GM21526 (cell line): ENCODE data around the gene DDX51.

Source experiments
- ATAC-seq: cut with Tn5 transposase; IDR thresholded peaks from one replicate; pipeline ENCODE4 v1.9.1; 2021; ENCODE audit warnings: moderate library complexity; ENCODE audit not compliant: unreplicated experiment, low FRiP score

Gene DDX51

GRCh38 chr12:132180648-132181546 lies 36.8 kb upstream of the DDX51 start:
- ATAC-seq: no peak

GRCh38 chr12:132179431-132180362 lies 35.6 kb upstream of the DDX51 start:
- ATAC-seq: no peak

DNA sequence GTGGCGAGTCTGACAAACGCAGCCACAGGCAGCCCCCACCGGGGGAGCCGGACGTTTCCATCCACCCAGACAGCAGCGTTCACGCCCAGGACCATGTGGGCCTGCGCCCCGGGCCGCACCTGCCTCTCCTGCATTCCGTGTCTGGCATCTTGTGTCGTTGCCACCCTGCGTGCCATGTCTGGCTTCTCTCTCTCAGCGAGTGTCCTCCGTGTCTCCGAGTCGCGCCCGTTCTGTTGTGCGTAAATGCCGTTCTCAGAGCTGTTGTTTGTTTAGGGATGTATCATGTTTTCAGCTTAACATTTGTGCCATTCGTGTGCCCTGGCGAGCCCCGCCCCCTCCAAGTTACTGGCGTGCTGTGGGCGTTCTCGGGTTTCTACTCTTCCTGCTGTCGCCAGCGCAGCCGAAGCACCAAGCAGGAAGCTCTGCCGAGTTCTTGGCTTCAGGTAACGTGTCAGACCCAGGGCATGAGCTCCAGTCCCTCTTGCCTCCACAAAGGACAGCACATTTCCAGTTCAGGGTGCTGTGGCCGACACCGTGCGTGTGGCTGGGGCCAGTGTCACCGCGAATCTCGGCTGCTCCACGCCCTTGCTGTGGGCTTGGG lies 34.8 kb upstream of the DDX51 start:
- ATAC-seq: no peak

GRCh38 chr12:132178316-132178715 lies 34.2 kb upstream of the DDX51 start:
- ATAC-seq: no peak

- no peak for ATAC-seq
These were observed 32.9 kb upstream of the DDX51 start for GRCh38 chr12:132176920-132177551.

DNA sequence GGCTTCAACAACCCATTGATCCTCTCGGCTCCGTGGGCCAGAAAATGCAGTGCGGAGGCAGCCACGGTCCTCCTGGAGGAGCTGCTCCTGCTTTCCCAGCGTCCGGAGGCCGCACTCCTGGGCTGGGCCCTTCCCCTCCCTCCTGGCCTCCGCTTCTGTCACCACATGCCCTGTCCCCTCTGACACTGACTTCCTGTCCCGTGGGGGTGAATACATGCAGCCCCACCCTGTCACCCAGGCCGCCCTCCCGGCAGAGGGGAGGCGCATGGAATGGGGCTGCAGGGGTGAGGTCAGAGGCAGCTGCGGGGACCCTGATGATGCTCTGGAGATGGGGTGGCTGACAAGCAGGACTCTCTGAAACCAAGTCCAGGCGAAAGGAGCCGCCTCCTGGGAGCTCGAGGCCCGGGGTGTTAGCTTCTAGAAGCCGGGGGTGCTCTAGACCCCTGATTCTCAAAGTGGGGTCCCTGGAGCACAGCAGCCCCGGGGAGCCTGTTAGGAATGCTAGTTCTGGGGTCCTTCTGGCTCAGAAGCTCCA lies 32.3 kb upstream of the DDX51 start:
- no peak for ATAC-seq

DNA sequence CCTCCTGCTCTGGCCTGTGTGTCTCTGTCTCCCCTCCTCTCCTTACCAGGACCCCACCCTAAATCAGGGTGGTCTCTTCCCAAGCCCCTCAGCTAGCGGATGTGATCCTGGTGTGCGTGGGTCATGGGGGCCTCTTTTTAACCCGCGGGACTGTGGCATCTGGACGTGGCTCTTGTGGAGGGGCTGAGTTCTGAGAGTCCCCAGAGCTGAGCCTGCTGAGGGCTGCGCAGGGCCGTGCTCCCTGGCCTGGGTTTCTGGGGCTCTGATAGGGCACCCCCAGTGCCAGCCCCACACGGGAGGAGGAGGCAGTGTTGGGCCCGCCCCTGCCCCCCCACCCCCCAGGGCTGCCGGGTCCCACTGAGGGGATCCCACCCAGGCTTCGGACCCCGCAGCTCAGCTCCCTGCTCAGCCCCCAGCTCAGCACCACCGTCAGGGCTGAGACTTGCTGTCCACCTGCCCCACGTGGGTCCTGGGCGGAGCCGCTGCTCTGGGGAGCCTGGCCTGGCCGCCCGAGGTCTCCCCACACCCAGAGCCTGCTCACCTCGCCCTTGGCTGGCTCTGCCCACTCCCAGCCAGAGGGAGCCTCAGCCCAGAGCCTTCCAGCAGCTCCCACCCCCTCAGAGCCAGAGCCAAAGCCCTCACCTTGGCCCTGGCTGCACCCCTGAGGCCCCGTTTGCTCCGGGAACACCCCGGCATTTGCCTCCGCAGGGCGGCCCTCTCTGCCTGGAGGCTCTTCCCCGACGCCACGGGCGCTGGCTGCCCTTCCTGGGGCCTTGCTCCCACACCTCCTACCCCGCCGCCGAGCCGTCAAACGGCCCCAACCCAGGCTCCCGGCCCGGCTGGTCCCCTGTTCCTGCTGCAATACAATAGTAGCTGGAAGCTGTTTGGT lies 31.6 kb upstream of the DDX51 start:
- no peak for ATAC-seq

GRCh38 chr12:132174839-132175490 lies 30.8 kb upstream of the DDX51 start:
- ATAC-seq: no peak

- ATAC-seq: no peak
These were observed 30.1 kb upstream of the DDX51 start for GRCh38 chr12:132174015-132174838.

- ATAC-seq: no peak
These were observed 29.3 kb upstream of the DDX51 start for GRCh38 chr12:132173135-132174014.

- no peak for ATAC-seq
These were observed 28.5 kb upstream of the DDX51 start for GRCh38 chr12:132172619-132173018.

DNA sequence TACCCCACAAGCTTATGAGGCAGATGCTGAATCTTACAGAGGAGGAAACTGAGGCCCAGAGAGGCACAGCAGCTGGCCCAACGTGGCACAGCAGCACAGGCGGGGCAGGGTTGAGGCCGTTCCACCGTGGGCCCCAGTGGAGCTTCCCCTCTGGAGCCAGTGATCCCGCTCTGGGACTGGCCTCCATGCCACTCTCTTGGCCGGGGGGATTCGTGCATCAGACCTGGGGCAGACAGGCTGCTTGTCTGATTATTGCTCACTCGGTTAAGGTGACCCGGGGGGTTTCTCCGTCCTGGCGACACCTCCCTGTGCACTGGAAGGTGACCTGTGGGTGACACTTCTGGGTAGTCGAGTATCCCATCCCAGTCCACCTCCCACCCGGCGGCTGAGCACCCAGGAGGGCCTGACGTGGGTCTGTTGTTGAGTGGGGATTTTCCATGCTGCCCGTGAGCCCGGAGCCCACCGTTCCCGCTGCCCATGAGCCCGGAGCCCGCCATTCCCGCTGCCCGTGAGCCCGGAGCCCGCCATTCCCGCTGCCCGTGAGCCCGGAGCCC lies 27.9 kb upstream of the DDX51 start:
- no peak for ATAC-seq

- no peak for ATAC-seq
These were observed 27.3 kb upstream of the DDX51 start for GRCh38 chr12:132171293-132171967.

- ATAC-seq: no peak
These were observed 26.6 kb upstream of the DDX51 start for GRCh38 chr12:132170637-132171292.

DNA sequence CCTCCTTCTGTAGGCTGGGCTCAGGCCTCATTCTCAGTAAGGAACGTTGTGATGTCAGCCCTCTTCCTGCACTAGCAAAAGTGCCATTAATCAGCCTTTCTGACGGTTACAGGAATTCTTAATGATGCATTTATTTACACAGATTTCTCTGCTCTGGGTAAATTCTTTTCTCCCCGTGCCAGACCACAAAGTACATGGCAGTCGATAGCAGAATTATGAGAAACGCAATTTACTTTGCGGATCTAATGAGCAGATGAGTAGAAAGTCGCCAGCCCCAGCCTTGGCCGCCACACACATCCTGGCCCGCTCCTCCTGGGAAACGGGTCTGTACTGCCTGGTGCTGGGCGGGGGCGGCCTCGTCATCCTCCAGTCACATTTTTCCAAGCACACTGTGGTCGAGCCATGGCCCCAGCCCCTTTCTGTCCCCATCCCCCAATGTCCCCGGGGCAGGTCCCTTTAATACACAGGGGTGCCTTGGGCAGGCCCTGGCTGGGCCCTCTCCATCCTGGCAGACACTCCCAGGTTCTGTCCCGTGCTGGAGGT lies 26.0 kb upstream of the DDX51 start:
- ATAC-seq: no peak
